H1 (cell line): ENCODE results near the gene CACNA1G. TPM values are rescaled to one million over a fixed set of nuclear protein-coding genes. Genes with fewer than 3 reads are reported as not detected.

Source experiments
- ASH2L ChIP-seq: fragments of 200-600, 300-600 bp; sonication (generic); IDR thresholded peaks from one replicate; pipeline ENCODE4 v1.7.1; 2017; ENCODE audit warnings: low read length
- KDM4A ChIP-seq: IDR thresholded peaks from one replicate; pipeline ENCODE4 v1.7.1; 2012; ENCODE audit warnings: low read depth, mild to moderate bottlenecking, moderate library complexity, low read length, inconsistent platforms; ENCODE audit not compliant: severe bottlenecking
- polyA plus RNA-seq, 7 experiments: library from polyadenylated mRNA; depleted of rRNA in 3 of 7; stranded (reverse) in 5 of 7; unstranded in 2 of 7; fragments of >200 nt in 5 of 7; fragments of 200-250 nt in 2 of 7; gene quantifications; 1 replicate in 5 of 7; 2 replicates in 1 of 7; 4 replicates in 1 of 7; pipeline versions ENCODE4 v1.2.1 to v1.2.3, GENCODE V29; 2011 to 2013; ENCODE audit warnings: missing spikeins in 2 of 7, mixed read lengths in 2 of 7
- total RNA-seq: library from RNA; stranded (reverse); fragmentation: NEBNext Ultra II Directional; extraction: Animal tissue kit (Norgen Biotek cat#: 25700); gene quantifications from 2 replicates; pipeline ENCODE4 v1.2.1, GENCODE V29; 2021

The CACNA1G gene
- total and polyA plus RNA-seq, 2 of the 8 experiments (the other 6 are each of a cell fraction or from before 2014, with no cell fraction given), result 2.9 to 4.9 TPM

DNA sequence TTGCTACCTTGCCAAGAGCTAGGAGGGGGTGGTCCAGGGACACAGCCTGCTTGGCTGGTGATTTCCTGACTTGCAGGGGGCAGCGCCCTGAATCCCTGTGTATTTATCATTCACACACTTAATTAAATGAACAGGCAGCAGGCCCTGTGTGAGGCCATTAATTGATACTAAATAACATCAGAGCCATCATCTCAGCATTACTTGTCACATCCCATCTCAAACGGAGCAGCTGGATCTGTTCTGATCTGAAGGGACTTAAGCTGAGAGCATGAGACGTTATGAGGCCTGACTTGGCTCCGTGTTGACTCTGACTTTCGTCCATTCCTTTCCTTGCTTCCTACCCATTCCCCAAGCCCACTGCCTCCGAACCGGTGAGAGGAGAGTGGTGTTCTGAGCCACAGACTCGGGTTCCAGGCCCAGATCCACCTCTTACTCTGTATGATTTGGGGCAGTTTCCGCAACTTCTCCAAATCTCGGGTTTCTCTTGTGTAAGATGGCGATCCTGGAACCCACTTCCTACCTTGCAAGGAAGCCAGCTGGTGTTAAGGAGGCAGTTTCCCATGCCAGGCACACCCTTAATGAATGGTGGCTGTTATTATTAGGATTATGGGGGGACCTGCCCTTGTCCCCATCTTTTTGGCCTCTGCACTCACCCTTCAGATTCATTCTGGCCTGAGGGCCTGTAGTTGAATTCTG lies 33.8 kb downstream of the CACNA1G start (continued):
- no peak for TF ChIP-seq KDM4A
- no peak for TF ChIP-seq ASH2L
